ENCODE results near the gene SNRPA. TPM values are rescaled to one million over a fixed set of nuclear protein-coding genes. Genes with fewer than 3 reads are reported as not detected.

Gene SNRPA
- polyA plus RNA-seq, 1 of the 3 experiments (the other 2 are of a cell fraction), result 121 TPM

DNA sequence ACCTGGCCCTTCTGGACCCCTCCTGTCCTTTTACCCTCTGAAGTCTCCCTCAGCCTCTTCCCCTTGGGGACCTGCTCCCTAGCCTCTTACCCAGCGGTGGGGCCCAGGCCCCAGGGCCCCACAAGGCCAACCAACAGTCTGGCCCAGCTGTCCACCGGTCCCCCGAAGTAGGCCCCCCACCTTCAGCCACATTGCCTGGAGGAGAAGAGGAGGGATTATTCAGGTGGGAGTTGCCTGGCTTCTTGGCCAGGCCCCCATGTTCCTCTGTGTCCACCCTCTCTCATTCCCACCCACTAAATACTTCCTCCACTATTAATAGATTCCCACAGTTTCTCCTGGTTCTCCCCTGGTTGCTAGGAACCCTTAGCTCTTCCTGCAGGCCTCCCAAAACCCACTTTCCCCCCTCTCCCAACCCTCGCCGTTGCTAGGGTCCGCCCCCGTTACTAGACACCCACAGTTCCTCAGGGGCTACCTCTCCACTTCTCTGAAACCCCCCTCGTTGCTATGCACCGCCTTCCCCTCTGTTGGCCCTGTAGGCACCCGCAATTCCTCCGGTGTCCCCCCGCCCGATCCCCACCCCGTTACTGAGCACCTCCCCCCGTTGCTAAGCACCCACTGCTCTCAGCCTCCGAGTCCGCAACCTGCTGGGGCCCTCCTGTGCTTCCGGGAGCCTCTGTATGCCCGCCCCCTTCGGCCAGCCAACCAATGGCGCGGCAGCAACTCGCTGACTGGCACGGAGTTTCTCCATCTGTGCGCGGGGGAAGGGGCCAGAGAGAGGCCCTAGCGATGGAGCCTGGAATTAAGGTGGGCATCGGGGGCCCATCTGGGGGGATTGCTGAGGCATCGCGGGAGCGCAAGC is 36.3 kb upstream of the SNRPA start (continued):
- TF ChIP-seq, protein P1, sequence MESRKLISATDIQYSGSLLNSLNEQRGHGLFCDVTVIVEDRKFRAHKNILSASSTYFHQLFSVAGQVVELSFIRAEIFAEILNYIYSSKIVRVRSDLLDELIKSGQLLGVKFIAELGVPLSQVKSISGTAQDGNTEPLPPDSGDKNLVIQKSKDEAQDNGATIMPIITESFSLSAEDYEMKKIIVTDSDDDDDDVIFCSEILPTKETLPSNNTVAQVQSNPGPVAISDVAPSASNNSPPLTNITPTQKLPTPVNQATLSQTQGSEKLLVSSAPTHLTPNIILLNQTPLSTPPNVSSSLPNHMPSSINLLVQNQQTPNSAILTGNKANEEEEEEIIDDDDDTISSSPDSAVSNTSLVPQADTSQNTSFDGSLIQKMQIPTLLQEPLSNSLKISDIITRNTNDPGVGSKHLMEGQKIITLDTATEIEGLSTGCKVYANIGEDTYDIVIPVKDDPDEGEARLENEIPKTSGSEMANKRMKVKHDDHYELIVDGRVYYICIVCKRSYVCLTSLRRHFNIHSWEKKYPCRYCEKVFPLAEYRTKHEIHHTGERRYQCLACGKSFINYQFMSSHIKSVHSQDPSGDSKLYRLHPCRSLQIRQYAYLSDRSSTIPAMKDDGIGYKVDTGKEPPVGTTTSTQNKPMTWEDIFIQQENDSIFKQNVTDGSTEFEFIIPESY (IDR thresholded peaks at IDR 0.05; ENCODE audit: borderline replicate concordance, low read depth), result no peak
- TF ChIP-seq SIN3A (IDR thresholded peaks at IDR 0.05; ENCODE audit: borderline replicate concordance, low read depth, low read length), result no peak
- no peak for TF ChIP-seq EZH2phosphoT487 (IDR thresholded peaks at IDR 0.05; ENCODE audit: borderline replicate concordance, low read depth)
- no peak for TF ChIP-seq TCF12 (IDR thresholded peaks at IDR 0.05)
- TF ChIP-seq POLR2AphosphoS5 (IDR thresholded peaks at IDR 0.05; ENCODE audit: low read depth, low read length), result no peak
- TF ChIP-seq, protein P2, sequence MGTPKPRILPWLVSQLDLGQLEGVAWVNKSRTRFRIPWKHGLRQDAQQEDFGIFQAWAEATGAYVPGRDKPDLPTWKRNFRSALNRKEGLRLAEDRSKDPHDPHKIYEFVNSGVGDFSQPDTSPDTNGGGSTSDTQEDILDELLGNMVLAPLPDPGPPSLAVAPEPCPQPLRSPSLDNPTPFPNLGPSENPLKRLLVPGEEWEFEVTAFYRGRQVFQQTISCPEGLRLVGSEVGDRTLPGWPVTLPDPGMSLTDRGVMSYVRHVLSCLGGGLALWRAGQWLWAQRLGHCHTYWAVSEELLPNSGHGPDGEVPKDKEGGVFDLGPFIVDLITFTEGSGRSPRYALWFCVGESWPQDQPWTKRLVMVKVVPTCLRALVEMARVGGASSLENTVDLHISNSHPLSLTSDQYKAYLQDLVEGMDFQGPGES (IDR thresholded peaks at IDR 0.05; ENCODE audit: low read depth, low read length), result no peak; the same call in 1 of the 2 replicates
- 0 out of 4 replicates have a peak, but pooled peaks of 1 of the 2 experiments have one; percentile 14 for TF ChIP-seq EP300 (IDR thresholded peaks at IDR 0.05; ENCODE audit: borderline replicate concordance in 1 of 2, low read depth in 1 of 2, low read length in 1 of 2)
- TF ChIP-seq, protein P3, sequence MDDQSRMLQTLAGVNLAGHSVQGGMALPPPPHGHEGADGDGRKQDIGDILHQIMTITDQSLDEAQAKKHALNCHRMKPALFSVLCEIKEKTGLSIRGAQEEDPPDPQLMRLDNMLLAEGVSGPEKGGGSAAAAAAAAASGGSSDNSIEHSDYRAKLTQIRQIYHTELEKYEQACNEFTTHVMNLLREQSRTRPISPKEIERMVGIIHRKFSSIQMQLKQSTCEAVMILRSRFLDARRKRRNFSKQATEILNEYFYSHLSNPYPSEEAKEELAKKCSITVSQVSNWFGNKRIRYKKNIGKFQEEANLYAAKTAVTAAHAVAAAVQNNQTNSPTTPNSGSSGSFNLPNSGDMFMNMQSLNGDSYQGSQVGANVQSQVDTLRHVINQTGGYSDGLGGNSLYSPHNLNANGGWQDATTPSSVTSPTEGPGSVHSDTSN (IDR thresholded peaks at IDR 0.05), result peak; percentile 99
- TF ChIP-seq GABPA (IDR thresholded peaks at IDR 0.05; ENCODE audit: low read depth), result peak; percentile 58
- TF ChIP-seq ELF1 (IDR thresholded peaks at IDR 0.05), result peak; percentile 90
- TF ChIP-seq FOSL2 (IDR thresholded peaks at IDR 0.05; ENCODE audit: borderline replicate concordance, low read depth), result no peak
- TF ChIP-seq RXRA (IDR thresholded peaks at IDR 0.05; ENCODE audit: borderline replicate concordance, low read depth), result no peak

DNA sequence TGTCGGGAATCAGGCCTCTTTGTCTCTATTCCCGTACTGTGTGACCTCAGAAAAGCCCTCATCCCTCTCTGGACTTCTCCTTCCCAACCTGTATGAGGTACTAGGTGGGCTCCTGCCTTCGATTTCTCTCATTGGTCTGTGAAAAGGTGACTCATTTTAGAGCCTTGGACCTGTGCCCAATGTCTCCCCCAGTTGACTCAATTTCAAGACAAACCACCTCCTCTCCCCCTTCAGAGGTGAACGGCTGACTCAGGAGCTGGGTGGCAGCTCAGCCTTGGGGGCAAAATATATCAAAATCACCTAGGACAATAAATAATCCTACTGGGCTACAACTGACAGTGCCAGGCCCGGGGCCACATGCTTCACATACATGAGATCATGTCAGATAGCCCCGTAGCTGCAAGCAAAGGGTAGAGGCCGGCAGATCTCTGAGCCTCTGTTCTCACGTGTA is 34.9 kb upstream of the SNRPA start:
- H3K27ac ChIP-seq (ENCODE audit: low read depth in 2 of 2, low read length in 1 of 2), result peak overlapping the region; percentile 96 to 100
- ChIA-PET CTCF (interaction anchor here (0.9 to 1.0 kb wide), 3 partner anchors 53 to 89 kb away, joined by 3 to 5 read pairs (median 3); no protein-coding TSS in a partner anchor), POLR2A (interaction anchor here (0.6 to 1.8 kb wide), 5 partner anchors 25 to 90 kb away, joined by 3 to 15 read pairs (median 4); partner anchors contain the start of genes ACTMAP, RAB4B and SNRPA)
- WGBS (ENCODE audit: low lambda C conversion rate), result under 1% methylated on average over 8 of the region's 8 CpGs
- H3K79me2 ChIP-seq (ENCODE audit: insufficient read depth), result peaks cover 54% of the 10 kb centered on the region
- no peaks in the 10 kb centered on the region for H3K9me2 ChIP-seq
- no peaks in the 10 kb centered on the region; the same call in 1 of the 2 replicates for H4K20me1 ChIP-seq (ENCODE audit: insufficient read depth)
- H2AFZ ChIP-seq (ENCODE audit: low read depth), result 0 out of 2 replicates have a peak overlapping the region, but pooled peaks have one; percentile 53
- no peaks in the 10 kb centered on the region for H3K27me3 ChIP-seq (ENCODE audit: insufficient read depth)
- peaks cover 0 to 16% of the 10 kb centered on the region in 2 experiments for H3K36me3 ChIP-seq (replicated peaks in 1 of 2; ENCODE audit: control insufficient read depth in 1 of 2, insufficient read depth in 2 of 2, low read length in 1 of 2)
- H3K9me3 ChIP-seq, result no peaks in the 10 kb centered on the region
- peak overlapping the region; percentile 98 for H3K9ac ChIP-seq
- peaks cover 17% of the 10 kb centered on the region for H3F3A ChIP-seq (replicated peaks; ENCODE audit: insufficient read depth)
- DNase-seq, result no peak
- peak overlapping the region; percentile 70 to 80 for H3K4me3 ChIP-seq (ENCODE audit: low read depth in 2 of 2, low read length in 1 of 2)
- H3K4me2 ChIP-seq, result peak overlapping the region; percentile 89
- H3K4me1 ChIP-seq (ENCODE audit: control insufficient read depth in 1 of 2, insufficient read depth in 2 of 2, low read depth in 1 of 2, low read length in 1 of 2), result peaks cover 8 to 35% of the 10 kb centered on the region in 2 experiments; a peak in 1 of 4 replicates
- no peak for TF ChIP-seq TCF12 (IDR thresholded peaks at IDR 0.05)
- TF ChIP-seq, protein P4, sequence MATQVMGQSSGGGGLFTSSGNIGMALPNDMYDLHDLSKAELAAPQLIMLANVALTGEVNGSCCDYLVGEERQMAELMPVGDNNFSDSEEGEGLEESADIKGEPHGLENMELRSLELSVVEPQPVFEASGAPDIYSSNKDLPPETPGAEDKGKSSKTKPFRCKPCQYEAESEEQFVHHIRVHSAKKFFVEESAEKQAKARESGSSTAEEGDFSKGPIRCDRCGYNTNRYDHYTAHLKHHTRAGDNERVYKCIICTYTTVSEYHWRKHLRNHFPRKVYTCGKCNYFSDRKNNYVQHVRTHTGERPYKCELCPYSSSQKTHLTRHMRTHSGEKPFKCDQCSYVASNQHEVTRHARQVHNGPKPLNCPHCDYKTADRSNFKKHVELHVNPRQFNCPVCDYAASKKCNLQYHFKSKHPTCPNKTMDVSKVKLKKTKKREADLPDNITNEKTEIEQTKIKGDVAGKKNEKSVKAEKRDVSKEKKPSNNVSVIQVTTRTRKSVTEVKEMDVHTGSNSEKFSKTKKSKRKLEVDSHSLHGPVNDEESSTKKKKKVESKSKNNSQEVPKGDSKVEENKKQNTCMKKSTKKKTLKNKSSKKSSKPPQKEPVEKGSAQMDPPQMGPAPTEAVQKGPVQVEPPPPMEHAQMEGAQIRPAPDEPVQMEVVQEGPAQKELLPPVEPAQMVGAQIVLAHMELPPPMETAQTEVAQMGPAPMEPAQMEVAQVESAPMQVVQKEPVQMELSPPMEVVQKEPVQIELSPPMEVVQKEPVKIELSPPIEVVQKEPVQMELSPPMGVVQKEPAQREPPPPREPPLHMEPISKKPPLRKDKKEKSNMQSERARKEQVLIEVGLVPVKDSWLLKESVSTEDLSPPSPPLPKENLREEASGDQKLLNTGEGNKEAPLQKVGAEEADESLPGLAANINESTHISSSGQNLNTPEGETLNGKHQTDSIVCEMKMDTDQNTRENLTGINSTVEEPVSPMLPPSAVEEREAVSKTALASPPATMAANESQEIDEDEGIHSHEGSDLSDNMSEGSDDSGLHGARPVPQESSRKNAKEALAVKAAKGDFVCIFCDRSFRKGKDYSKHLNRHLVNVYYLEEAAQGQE (IDR thresholded peaks at IDR 0.05; ENCODE audit: low read depth, low read length), result no peak
- peak; percentile 48; the same call in 1 of the 2 replicates for TF ChIP-seq RXRA (IDR thresholded peaks at IDR 0.05; ENCODE audit: borderline replicate concordance, low read depth)
- no peak for TF ChIP-seq GATA2 (CRISPR knock-in tag; IDR thresholded peaks at IDR 0.05)
- TF ChIP-seq, protein P5, sequence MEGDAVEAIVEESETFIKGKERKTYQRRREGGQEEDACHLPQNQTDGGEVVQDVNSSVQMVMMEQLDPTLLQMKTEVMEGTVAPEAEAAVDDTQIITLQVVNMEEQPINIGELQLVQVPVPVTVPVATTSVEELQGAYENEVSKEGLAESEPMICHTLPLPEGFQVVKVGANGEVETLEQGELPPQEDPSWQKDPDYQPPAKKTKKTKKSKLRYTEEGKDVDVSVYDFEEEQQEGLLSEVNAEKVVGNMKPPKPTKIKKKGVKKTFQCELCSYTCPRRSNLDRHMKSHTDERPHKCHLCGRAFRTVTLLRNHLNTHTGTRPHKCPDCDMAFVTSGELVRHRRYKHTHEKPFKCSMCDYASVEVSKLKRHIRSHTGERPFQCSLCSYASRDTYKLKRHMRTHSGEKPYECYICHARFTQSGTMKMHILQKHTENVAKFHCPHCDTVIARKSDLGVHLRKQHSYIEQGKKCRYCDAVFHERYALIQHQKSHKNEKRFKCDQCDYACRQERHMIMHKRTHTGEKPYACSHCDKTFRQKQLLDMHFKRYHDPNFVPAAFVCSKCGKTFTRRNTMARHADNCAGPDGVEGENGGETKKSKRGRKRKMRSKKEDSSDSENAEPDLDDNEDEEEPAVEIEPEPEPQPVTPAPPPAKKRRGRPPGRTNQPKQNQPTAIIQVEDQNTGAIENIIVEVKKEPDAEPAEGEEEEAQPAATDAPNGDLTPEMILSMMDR (IDR thresholded peaks at IDR 0.05), result no peak
- TF ChIP-seq NFIC (IDR thresholded peaks at IDR 0.05; ENCODE audit: borderline replicate concordance), result peak; percentile 68
- TF ChIP-seq, protein P2 (IDR thresholded peaks at IDR 0.05; ENCODE audit: low read depth, low read length), result no peak
- peak; percentile 69; the same call in 1 of the 2 replicates for TF ChIP-seq POLR2AphosphoS5 (IDR thresholded peaks at IDR 0.05; ENCODE audit: low read depth, low read length)
